HuH-7.5 (cell line): Measurements from ENCODE around the gene CASP10.
A peak's percentile ranks its signal among the peaks of the same experiment; 100 is the strongest.

ENCODE experiments used
- DNase-seq: peaks from one replicate; pipeline ENCODE4 v3.0.0; 2011; ENCODE audit warnings: low spot score

CASP10 gene

DNA sequence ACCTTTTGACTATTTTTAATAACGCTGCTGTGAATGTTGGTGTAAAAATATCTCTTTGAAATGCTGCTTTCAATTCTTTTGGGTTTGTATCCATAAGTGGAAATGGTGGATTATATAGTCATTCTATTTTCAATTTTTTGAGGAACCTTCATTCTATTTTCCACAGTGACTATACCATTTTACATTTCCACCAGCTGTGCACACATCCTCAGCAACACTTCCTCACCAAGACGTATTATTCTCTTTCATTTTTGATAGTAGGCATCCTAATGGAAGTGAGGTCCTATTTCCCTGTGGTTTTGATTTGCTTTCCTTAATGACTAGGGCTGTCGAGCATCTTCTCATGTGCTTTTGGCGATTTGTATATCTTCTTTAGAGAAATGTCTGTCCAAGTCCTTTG lies 14.8 kb downstream of the CASP10 start:
- DNase-seq: no peak

DNA sequence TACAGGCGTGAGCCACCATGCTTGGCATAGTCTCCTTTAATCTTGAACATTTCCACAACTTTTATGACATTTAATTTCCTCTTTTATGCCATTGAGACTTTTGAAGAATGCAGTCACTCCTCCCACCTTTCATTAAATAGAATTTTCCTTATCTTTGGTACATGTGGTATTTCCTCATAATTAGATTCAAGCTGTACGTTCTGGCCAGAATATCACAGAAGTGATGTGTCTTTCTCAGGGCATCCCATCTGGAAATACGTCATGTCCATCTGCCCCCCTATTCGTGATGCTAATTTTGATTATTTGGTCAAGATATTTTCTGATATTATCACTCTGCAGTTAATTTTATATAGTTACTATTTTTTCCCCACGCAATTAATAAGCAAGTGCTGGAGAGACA lies 16.9 kb downstream of the CASP10 start:
- no peak for DNase-seq

DNA sequence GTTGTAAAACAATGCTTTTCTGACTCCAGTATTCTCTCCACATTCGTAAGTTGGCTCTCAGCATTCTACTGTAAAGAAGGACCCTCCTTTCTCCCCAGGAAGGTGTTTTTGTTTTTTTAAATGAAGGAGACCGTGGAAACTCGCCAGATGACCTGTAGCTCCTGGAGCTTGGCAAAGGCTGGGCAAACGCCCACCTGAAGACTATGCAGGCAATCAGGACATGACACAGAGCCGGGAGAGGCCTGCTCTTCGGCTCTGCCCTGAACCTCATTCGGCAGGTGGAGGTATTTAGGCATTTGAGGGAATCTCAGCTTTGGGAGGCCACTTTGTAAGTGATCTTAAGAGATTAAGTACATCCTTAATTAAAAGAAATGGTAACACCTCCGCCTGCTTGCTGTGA lies 17.4 kb downstream of the CASP10 start:
- DNase-seq: no peak

DNA sequence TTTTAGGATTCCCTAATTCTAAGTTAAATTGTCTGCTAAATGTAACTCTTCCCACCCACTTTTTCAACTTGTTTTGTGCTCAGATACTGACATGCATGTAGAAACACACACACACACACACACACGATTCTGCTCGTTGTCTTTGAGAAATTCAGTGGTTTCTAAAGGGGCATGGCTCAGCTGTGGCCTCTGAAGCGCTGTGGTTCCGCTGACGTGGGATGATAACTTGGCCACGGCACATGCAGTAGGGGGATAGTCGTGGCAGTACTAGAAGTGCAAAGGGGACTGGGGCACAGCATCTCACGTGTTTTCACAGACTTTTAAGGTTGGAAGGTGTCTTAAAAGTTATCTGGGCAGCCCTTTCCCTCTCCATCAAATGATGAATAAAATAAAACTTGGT lies 18.4 kb downstream of the CASP10 start:
- DNase-seq: no peak

DNA sequence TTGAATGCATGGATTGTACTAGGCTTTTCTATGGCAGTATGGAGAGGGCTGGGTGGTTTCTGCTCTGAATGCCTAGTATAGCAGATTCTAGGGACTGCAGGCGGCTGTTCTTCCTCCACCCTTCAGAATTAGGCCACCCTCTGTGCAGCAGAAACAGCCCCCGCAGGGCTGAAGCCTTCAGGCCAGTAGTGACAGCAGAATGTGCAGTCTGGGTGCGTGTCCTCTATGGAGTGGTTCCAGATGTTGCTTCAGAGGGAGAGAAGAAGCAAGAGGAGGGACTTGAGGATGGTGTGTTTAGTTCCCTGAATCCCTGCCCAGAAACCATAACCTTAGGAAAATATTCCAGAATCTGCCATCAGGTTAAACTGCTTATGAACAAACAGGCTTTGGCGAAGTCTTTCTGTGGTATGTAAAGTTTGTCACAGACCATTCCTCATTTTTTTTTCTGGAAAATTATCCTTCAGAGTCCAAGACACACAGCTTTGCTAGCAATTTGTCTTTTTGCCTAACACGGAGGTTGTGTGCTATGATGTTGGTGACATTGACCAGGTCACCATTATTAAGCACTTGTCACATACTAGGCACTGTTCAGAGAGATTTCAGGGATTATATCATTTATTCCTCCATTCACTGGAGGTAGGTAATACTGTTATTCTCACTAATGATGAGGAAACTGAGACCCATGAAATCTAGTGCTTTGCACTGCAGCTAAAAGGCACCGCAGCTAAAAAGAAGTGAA lies 21.1 kb downstream of the CASP10 start:
- no peak for DNase-seq

DNA sequence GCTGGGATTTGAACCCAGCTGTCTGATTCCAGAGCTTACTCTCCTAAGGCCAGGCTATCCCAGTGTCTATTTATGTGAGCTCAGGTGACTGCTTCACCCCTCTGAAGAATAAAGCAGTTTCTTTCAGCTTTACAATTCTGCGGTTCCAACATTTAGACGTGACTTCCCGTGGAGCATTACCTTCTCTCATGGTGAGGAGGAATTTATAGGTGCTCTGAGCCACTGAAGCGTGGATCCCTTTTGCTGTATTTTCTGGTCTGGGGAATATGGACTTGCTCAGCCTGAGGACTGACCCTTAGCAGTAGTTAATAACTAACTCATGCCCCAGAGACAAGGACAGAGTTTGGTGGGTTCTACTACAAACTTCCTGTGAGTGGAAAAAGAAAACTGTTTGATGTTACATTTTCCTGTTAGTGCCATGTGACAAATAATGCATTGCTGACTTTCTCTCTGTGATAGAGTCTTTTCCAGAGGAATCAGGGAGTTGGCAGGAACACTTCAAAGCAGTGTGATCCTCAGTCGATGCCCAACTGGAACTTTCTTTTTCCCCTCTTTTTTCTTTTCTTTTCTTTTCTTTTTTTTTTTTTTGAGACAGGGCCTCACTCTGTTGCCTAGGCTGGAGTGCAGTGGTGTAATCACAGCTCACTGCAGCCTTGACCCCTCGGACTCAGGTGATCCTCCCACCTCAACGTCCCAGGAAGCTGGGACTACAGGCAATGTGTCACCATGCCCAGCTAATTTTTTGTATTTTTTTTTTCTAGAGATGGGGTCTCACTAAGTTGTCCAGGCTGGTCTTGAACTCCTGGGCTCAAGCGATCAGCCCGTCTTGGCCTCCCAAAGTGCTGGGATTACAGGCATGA lies 21.9 kb downstream of the CASP10 start:
- DNase-seq: peak; percentile 28

DNA sequence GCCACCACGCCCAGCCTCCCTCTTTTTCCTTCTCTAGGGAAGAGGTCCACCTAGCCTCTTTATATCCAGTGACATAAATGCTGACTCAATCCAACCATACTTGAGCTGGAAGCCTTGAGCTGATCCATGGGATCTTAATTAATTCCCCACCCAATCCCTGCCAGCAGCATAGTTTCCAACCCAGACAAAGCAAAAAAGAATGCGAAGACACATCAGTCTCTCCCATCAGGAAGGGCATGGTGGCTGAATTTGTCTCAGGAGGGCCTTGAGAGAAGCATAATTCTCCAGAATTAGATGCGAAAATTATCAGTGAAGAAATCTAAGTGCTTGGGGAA lies 22.5 kb downstream of the CASP10 start:
- DNase-seq: no peak

DNA sequence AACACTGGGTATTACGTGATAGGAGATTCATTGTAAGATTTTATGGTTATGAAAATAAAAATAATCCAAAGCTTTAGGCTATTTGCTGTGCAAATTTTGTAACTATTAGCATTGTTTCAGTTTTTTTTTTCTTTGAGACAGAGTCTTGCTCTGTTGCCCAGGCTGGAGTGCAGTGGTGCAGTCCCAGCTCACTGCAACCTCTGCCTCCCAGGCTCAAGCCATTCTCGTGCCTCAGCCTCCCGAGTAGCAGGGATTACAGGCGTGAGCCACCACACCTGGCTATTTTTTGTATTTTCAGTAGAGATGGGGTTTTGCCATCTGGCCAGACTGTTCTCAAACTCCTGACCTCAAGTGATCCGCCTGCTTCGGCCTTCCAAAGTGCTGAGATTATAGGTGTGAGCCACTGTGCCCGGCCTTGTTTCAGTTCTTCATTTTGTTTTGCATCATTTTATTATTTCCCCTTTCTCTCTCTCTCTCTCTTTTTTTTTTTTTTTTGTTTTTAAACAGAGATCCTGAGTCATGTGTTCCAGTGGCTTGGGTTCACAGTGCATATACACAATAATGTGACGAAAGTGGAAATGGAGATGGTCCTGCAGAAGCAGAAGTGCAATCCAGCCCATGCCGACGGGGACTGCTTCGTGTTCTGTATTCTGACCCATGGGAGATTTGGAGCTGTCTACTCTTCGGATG lies 25.8 kb downstream of the CASP10 start:
- no peak for DNase-seq

DNA sequence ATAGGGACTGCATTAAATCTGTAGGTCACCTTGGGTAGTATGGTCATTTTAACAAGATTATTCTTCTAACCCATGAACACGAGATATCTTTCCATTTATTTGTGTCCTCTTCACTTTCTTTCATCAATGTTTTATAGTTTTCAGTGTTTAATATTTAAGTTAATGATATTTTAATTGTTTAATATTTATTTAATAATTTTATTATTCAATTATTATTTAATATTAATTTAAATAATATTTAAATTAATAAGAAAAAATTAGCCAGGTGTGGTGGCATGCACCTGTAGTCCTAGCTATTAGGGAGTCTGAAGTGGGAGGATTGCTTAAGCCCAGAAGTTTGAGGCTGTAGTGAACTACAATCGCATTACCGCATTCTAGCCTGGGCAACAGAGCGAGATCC lies 33.0 kb downstream of the CASP10 start:
- DNase-seq: no peak

DNA sequence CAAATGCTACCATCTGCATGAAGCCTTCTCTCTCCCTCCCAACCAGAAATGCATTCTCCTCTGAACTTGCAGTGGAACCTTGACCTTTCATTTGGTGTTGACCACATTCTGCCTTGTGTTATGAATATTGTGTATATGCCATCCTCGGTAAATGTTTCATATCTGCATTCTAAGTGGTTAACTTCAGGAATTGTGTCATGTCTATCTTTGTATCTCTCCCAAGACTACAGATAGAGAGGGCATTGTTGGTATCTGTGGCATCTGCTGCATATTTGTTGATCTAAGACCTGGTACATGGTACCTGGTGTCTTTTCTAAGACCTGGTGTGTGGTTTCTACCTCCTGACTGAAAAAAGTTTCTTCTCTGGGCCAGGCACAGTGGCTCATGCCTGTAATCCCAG lies 34.0 kb downstream of the CASP10 start:
- no peak for DNase-seq

DNA sequence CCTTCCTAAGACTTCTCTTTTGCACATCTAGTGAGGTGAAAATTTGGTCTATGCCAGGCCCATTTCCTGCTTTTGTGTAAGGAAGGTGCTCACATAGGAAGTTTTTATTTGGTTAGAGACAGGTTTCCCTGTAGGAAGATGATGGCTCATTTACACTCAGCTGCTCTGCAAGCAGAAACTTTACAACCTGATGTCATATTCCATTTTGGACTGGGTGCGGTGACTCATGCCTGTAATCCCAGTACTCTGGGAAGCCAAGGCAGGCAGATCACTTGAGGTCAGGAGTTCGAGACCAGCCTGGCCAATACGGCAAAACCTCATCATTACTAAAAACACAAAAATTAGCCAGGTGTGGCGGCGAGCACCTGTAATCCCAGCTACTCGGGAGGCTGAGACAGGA lies 35.8 kb downstream of the CASP10 start:
- no peak for DNase-seq

DNA sequence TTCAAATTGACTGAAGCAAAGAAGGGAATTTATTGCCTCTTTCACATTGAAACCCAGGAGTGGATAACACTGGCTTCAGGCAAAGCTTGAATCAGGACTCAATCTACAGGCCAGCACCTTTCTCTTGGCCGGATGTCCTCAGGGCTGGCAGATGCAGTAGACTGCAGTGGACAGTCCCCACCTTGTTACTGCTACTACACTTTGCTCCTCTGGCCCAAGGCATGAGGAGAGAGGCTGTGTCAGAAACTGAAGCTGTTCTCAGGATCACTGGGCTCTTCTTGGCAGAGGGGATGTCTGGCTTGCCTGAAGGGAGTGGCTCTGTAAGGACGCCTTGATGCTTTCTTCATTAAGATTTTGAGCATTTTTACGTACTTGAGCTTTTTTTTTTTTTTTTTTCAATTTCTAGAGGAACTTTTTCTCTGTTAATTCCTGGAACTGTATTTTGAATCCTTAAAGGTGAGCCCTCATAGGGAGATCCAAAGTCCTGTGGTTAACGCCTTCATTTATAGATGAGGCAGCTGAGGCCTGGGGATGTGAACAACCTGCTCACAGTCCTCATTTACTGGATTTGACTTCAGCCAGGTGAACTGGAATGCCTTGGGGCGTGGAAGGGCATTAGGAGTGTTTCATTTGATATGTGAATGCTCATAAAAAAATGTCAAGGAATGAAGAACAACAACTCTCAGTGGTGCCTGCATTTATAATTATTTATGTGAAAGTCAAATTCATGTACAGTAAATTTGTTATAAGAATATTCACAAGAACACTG lies 36.6 kb downstream of the CASP10 start:
- no peak for DNase-seq

DNA sequence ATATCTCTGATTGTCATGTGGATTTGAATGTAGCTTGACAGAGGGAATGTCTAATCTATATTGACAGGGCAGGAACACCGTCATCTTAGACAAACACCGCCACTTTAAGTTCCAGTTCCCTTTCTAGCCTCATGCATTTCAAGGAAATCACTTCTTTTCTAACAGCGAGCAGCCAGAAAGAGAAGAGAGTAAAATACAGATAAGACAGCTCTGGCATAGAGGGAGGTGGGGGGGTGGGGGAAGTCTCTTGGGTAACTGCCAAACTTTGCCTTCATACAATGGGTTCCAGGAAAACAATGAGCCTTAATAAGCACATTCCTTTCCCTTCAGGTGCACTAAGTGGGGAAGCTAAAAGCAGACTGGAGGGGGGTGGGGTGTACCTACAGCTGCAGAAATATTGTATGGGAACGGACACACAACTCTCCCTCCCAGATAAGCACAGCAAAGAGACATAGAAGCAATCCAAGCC lies 37.2 kb downstream of the CASP10 start:
- no peak for DNase-seq

DNA sequence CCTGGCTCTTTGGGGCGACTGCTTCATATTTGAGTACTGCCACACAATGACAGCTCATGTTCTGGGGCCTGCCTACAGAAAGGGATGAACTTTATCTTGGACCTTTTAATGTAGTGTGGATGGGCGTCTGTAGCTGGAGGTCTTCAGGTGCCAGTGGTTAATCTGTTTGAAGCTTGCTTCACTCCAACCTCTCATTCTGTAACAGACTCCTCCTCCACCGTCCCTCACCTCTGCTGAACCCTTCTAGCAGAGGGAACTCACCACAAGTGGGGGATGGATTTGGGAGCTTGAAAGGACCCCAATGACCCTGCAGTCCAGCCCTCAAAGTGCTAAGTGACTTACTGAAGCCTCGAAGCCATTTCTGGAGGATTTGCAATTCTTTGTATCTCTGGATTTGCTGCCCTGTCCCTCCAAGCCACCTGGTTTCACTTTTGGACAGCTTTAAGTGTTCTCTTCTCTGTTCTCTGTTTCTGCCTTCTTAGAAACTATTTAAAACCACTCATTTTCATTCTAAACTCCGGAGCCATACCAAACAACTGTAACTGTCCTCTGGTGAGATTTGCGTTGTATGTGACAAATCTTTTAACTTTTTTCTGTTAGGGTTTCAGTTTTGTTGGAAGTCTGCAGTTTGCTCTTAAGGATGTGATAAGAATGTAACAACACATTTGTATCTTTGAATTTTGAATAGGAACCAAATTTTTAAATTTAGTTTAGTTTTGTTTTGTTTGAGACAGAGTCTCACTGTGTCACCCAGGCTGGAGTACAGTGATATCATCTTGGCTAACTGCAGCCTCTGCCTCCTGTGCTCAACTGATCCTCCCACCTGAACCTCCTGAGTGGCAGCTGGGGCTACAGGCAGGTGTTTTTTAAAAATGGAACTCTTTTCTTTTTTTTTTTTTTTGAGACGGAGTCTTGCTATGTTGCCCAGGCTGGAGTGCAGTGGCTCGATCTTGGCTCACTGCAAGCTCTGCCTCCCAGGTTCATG lies 40.4 kb downstream of the CASP10 start:
- no peak for DNase-seq

DNA sequence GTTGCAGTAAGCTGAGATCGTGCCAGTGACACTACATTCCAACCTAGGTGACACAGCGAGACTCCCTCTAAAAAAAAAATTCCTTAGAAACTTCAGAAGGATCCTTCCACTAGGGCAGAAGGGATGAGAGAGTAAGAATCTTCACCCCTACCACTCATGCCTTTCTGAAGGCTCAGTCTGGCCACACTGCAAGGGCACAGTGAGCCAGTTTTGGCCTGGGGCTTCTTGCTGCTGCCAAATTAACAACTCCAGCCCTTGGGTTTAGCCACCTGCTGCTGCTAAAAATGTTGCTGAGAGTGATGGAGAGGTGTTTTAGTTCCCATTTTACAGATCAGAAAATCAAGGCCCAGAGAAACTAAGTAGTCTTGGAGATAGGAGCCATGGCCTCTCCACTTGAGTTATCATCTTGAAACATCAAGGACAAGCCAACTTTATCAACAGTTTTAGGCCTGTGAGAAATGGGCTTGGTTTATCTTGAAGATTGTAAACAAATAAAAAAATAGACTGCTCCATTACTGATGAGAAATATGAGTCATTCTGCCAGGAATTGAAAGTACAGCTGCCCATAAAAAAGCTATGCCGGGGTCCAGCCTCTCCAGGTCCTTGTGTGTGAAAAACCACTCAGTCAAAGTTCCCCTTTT lies 45.5 kb downstream of the CASP10 start:
- no peak for DNase-seq

DNA sequence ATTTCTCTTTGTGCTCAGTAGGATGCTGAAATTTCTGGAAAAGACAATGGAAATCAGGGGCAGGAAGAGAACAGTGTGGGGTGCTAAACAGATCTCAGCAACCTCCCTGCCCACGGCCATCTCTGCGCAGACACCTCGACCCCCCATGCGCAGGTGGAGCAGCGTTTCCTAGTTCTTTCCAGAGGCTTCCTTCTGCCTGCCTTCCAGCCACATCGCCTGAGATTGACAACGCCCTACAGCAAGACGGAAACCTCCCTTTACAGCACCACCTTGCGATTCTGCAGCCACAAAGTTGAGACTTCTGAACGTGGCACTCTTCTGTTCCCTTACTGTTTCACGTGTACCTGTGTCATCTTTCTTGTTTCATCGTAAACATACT lies 46.0 kb downstream of the CASP10 start:
- DNase-seq: no peak

DNA sequence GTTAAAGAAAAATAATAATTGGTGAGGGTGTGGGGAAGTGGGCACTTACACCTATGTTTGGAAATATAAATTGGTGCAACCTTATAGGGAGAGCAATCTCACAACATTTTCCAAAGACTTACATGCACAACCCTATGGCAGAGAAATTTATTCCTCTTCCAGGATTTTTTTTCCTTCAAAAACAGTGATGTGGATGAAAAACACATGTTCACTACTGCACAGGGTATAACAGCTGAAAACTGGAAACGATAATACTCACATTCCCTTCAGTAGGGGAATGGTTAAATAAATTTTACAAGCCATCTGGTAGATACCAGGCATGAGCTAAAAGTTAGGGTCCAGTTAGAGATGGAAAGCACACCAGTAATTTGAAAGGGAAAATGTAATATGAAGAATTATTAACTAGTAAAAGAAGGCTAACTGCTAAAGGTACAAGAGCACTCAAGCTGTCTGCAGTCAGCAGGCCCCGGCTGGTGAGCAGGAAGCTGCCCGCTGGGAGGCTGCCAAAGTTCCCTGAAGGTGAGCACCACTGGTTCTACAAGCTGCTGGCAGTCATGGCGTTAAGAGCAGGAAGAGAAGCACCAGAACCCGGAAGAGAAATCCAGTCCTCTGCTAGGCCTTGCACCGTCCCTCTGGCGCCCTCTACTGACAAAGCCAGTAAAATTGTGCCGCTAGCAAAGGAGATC lies 49.0 kb downstream of the CASP10 start:
- peak; percentile 79 for DNase-seq

DNA sequence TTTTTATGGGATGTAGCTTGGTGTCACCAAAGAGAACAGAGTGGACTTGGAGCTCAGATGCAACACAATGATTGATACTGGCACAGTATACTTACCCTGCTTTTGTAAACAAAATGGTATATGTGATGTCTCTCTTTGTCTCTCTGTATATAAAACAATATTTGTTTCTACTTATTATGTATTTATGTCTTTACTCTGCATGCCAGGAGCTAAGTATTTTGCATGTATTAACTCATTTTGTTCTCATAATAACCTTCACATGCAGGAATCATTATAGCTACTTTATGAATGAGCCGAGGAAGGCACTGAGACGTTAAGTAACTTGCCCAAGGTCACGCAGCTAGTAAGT lies 49.5 kb downstream of the CASP10 start:
- DNase-seq: no peak

DNA sequence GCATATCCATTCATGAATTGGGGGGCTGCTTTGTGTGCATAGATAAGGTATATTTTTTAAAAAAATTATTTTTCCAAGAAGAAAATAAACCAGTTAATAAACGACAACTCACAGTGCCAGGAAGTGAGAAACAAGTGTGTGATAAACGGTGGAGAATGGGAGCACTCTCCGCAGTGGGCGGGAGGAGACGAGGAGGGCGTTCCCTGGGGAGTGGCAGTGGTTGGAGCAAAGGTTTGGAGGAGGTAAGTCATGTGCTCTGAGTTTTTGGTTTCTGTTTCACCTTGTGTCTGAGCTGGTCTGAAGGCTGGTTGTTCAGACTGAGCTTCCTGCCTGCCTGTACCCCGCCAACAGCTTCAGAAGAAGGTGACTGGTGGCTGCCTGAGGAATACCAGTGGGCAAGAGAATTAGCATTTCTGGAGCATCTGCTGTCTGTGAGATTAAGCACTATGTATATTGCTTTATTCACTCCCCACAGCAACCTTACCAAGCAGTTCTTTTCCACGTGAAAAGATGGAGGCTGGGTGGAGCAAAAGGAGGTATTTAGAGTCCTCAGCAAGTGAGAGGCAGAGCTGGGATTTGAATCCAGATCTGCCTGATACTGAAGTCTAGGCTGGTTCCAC lies 50.4 kb downstream of the CASP10 start:
- DNase-seq: peak; percentile 47
